ENCODE data around the gene MVB12A.

- TF ChIP-seq CTCF (IDR thresholded peaks at IDR 0.05), result no peak
- TF ChIP-seq POLR2A (IDR thresholded peaks at IDR 0.05), result no peak
Measured at GRCh38 chr19:17389957-17390664, 29.7 kb upstream of the MVB12A start.
